NCI-H2227 treated with DMSO at 0.1 percent for 48 hours (cell line): ENCODE results near the gene BMP4.
"Not testable (repeated sequence)": the region's sequence is repeated elsewhere in the genome, so short reads cannot be mapped to it uniquely, and the experiment has no call there.

Experiments
- DNase-seq: peaks from one replicate; lab custom pipeline; 2025; lab: John Stamatoyannopoulos, UW

BMP4 gene

DNA sequence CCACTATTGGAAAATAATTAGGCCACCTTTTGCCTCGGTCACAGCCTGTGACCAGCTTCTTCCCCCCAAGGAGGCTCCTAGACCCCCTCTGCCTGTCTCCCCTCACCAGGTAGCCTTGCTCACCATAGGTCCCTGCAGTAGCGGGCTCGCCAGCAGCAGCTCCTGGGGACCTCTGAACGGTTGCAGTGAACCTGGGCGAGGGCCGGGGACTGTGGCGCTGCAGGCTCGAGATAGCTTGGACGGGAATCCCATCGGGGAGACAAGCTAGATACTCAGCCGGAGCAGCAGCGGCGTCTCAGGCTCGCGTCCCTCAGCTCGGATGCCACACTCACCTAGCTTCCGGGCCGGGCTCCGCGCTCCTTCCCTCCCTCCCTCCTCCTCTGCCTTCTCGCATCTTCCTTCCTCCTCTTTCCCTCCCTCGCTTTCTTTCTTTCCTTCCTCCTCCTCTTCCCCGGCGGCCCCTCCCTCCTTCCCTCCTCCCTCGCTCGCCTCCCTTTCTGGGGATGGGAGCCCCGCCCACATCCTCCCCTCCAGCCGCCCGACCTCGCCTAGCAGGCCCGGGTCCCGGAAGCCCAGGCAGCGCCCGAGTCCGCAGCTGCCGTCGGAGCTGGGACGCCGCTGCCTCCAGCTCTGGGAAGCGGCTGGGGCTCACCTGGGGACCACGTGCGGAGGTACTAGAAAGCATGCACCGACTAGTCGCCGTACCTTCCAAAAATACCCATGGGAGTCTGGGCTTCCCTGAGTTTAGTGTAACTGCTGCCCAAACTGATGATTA, at the start of gene BMP4:
TSS of gene BMP4 (minus strand) at position 399 of the 775 bp plus-strand sequence. CDS start 4,603 bp downstream, outside the sequence.
- no peak for DNase-seq

DNA sequence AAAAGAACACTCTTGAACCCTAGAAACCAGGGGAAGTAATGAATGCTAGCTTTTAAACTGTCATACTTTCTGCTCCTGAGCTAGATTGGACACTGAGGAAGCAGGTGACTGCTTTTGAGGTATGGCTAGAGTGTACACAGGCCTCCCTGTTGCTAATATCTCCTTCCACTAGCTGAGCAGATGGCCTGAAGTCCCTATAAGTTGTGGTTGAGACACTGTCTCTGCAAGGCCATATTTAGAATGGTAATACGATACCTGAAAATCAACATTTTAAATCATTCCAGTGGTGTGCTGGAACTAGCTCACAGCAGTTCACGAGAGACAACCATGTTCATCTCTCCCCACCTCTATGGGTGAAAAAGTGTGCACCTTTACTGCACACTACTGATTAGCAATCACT, 46.4 kb upstream of the BMP4 start:
- no peak for DNase-seq

DNA sequence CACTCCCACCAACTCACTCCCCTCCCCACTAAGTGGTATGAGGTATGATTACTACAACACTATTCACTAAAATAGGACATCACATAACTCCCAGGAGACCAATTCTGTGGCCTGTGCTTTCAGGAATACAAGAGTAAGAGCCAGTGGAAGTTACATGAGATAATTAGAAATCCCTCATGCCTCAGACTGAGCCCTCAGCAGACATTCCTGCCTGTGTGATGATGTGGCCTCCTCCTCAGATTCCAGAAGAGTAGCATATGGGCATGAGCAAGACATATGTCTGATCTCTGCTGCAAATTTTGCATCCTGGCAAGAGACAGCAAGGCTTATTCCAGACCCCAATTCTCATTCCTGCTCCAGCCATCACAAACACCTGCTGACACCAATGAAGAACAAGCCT, 46.0 kb upstream of the BMP4 start:
- DNase-seq = no peak

DNA sequence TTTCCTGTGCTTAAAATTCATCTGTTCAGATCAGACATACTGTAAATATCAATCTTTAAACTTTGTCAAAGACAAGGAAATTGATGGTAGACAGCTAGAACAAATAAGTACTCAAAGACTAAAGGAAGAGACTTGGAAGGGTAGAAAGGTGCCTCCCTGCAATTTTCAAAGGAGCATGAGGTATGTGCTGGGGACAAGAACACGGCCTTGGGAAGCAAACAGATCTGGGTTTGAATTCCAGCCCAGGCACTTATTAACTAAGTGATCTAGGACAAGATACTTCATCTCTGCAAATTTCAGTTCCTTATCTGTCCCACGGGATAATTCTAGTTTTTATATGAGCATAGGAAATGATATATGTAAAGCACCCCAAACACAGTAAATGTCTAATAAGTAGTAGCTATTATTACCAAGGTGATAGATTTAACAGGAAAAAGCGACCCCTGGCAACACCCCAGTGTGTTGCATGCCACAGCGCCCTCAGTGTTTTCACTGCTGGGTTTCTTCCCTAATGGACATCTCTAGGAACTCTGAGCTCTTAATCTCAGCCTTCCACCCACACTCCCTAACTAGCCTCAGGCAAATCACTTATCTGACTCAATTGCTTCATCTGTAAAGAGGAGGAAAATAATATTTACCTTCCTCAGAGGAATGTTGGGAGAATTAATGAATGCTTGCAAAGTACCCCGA, 44.7 kb upstream of the BMP4 start:
- no peak for DNase-seq

DNA sequence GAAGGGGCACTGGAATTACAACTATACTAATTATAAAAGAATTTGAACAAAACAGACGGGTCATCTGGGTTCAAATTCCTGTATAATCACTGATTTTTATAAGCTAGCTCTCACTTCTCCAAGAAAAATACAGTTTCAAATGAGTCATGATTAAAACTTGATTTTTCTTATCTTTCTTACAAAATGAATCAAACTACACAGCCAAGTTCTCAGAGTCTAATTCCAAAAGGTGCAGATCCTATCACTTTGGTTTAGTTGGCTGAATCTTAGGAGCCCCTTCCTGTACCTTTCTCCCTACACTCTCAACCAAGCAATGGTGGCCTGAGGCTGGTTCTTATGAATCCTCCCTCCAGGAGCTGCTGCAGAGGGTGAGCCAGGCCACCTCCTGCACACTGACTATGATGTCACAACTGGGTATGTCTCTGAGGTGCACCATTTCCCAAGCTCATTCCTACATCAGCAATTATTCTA, 43.8 kb upstream of the BMP4 start:
- DNase-seq = no peak

DNA sequence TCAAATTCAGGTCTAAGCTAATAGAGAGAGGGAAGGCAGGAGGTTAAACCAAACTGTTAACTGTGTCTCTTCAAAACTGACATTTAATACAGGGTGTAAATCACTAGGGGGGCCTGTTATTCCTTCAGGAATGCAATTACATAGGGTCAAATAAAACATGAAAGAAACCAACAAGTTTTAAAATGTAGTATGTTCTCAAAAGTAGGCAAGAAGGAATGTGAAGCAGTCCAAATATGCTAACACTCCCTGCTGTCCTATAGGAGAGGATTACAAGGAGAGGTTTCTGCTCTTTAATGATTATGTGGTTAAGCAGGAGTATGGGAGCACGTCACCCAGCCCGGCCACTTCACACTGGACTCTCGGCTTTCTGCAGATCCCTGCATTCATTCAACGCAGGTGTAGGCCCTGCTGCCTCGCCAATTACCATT, 42.5 kb upstream of the BMP4 start:
- no peak for DNase-seq

DNA sequence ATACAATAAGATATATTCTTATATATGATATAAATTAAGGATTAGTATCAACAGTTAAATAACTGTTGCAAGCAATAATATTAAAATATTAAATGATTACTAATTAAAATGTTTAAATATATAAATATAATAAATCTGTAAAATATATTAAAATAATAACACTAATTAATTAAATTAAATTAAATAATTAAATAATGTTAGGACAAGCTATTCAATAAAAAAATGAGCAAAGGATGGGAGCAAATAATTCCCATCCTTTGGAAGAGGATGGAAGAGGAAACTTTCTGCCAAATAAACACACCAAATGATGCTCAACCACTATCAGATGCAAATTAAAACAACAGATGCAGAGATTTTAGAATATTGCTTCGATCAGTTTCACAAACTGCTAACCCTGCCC, 39.4 kb upstream of the BMP4 start:
- DNase-seq = no peak

DNA sequence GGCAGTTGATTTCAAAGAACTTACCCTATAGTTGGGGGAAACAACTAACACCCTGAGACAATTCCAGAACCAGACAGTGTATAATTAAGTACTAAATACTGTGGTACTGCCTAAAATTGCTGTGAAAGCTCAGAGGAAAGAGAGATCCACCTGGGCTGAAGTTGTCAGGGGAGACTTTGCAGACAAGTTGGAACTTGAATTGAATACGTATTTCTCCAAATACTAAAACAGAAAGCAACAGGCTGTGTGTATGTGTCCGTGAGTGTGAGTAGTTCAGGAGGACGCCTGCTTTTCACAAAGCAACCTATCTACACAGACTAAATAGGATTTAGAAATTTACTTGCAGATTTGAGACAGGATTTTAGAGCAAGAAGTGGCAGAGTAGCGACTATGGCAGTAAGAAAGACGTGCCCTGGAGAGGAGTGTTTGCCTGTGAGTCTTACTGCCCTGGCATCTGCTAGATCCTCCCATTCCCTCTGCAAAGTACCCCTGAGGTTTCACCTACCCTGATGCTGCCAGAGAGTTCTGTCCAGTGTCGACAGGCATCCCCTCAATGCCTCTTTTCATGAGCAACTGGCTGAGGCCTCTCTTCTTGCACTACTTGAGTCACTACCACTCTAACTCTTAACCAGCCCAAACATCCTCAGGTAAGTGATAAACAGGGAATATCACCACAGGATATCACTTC, 37.4 kb upstream of the BMP4 start:
- DNase-seq = no peak

DNA sequence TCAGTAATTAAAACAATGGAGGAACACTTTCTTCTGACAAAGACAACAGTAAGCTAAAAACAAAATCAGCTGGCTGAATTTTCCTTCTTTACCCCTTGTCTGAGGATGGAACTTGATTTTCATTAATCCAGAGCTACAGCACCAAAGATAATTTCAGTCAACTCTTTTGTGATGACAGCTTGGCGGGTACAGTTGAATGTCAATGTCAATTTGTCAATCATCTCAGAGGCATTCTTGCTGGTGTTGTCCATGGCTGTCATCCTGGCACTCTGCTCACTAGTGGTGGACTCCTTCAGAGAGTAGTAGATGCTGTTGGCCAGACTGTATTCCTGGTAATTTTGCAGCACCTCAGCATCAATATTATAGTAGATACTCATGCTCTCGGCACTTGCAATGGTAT, 34.4 kb upstream of the BMP4 start:
- no peak for DNase-seq

DNA sequence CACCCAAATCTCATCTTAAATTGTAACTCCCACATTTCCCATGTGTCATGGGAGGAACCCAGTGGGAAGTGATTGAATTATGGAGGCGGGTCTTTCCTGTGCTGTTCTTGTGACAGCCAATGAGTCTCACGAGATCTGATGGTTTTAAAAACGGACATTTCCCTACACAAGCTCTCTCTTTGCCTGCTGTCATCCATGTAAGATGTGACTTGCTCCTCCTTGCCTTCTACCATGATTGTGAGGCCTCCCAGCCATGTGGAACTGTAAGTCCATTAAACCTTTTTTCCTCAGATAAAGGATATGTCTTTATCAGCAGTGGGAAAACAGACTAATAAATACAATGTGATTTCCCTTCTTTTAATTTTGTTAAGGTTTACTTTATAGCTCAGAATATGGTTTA, 30.1 kb upstream of the BMP4 start:
- not testable (repeated sequence) for DNase-seq

DNA sequence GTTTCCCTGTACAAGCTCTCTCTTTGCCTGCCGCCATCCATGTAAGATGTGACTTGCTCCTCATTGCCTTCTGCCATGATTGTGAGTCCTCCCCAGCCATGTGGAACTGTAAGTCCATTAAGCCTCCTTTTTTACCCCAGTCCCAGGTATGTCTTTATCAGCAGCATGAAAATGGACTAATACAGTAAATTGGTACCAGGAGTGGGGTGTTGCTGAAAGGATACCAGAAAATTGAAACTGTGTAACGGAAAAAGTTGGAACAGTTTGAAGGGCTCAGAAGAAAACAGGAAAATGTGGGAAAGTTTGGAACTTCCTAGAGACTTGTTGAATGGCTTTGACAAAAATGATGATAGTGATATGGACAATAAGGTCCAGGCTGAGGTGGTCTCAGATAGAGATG, 28.3 kb upstream of the BMP4 start:
- not testable (repeated sequence) for DNase-seq

DNA sequence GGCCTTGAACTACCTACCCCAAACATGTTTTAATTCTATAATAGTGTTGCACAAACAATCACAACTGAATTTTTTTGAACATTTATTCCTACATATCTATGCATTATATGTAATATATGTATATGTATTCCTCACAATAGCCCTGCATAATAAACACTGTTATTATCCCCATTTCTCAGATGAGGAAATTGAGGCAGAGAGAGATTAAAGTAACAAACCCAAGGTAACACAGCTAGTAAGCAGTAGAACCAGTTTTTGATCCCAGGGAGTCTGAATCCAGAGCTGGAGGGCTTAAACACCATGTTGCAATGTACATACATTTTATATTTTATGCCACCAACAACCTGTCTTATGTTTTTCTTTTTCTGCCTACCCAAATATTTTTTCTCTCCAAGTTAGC, 26.5 kb upstream of the BMP4 start:
- DNase-seq = no peak

DNA sequence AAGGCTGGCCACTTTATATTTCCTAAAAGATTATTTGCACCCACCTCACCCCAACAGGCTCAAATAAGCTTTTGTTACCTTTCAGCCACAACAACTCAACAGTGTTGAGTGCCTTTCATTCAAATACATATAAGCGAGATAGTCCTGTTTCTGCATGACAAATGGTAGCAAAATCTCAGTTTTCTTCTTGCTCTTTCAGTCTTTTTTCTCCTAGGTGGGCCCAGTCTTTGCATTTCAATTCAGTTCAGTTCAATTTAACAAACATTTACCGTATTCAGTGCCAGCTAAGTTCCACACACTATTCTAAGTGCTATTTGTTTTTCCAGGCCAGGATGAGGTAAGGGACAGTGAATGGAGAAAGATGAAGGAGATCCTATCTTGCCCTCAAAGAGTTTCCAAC, 25.9 kb upstream of the BMP4 start:
- no peak for DNase-seq

DNA sequence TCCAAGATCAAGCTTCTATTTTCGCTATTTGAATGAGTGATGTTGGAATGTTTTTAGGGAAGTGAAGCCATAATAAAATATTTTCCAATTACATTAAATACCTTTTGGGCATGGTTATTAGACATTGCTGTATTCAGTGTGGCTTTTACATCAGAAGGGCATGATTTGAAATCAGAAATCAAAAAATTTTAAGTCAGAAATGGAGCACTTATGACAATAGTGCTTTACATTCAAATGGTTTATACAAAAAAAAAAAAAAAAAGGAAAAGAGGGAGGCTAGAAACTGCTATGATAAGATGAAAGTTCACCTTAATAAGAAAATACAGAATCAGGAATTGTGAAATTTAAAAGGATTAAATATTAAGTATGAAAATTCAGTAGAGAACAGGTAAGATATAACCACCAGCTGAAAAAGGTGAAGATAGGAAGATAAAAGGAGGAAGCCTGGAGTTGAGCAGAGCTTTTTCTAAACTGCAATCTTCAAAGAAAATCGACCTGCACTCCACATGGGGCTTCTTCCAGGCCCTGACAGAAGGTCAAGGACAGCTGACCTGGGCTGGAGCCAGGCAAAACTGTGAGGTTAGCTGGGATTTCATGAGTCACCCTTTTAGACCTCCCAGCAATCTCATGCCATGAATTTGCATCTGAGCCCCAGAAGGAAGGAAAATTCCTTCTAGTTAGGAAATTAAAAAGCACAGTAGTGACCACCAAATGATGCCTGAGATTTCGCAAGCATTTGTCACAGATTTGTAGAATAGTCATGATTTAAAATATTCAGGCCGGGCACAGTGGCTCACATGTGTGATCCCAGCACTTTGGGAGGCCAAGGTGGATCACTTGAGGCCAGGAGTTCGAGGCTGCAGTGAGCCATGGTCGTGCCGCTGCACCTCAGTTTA, 23.4 kb upstream of the BMP4 start:
- DNase-seq = no peak

DNA sequence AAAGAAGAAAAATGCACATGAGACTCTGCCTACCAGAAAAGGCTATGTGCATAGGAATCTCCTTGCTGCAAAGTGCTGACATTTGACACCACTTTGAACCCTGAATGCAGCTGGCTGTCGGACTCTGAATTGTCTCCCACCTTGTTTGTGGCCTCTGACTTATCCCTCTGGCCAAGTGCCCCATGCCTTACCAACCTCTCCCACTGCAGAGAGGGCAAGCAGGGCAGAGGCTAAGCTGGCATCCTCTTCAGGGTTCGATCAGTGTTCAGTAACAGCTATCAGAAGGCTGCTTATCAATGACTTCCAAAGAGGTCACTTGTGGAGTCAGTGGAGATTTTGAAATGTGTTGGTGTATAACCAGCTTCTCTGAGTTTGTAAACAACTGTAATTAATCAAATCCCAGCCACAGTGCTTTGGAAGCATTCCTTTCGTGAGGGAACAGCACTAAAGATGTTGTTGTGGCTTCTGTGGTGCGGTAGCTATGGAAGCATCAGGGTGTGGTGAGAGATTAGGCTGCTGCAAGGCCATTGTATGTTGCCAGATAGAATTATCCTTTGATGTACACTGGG, 22.6 kb upstream of the BMP4 start:
- DNase-seq = no peak

DNA sequence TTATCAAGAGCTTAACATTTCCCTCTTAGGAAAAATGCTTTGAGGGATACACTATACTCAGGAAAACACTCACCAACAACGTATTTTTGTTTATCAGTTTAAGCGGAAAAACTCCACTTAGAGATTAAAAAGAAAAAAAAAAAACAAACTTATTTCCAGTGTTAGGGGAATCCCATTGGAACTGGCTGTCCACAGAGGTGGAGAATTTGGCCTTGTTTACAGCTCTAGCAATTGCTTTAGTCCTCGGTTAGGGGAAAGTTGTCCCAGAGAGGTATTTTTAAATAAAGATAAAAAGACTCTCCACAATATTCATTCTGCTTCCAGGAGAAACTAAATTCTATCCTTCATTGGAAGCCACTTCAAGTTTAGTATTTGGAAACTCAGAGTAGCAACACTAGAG, 21.6 kb upstream of the BMP4 start:
- DNase-seq = no peak

DNA sequence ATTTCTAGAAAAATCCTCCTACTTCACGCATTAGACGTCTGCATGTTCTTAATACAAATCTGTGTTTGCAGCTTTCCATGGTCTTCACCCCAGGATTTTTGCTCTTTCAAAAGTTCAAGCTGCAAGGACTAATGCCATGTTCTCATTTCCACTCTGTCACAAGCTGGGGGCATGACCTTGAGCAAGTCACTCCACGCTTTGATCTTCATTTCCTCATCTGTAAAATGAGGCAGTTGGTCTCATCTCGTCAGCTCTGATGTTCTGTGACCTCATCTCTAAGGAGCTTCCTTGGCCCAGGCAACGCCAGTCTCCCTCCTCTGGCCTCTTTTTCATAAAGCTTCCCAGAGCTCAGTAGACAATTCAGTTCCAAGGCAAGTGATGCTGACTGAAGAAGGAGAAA, 18.8 kb upstream of the BMP4 start:
- no peak for DNase-seq

DNA sequence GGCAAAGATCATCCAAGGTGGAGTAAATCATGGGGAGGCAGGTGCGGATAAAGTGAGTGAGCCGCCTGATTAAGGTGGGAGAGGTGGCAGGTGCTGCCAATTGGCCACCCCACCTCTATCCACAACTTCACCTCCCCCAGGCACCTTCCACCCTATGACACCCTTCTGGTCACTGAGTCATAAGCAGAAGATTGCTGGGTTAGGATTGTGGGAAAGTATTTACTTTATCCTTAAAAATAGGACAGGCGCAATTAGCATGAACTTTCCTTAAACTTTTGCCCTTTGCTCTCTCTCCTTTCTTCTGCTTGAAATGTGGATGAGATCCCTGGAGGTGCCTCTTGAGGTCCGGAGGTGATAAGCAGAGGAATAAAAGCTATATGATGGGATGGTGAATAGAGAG, 14.9 kb upstream of the BMP4 start:
- no peak for DNase-seq

DNA sequence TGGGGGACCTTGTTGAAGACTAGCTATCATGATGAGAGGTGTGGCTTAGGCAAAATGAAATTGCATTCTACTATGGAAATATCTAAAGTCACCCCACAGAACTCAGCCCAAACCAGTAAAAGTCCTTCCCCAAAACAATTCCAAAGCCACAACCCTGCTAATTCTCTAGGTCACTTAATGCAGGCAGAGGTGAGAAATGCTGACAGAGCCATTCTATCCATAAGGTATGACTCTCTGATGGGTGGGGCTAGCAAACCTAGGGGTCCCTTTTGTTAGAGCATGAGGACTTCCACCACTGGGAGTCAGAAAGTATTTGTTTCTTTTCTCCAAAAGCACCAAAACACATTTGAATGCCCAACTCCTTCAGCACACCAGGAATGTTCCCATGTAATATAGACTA, 12.7 kb upstream of the BMP4 start:
- no peak for DNase-seq

DNA sequence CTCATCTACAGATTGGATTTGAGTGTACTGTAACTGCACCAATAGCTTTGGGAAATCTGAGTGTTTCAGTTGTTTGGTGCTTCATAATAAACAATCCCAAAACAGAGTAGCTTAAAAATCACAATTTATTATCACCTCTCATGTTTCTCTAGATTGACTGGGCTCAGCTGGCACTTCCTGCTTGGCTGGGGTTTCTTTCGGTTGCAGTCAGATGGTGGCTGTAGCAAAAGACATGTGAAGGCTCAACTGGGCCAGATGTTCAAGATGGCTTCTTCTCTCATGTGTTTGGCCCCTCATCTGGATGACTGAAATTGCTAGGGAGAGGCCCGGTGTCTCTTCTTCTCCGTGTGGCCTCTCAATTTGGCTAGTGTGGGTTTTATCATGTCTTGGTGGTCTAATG, 12.1 kb upstream of the BMP4 start:
- DNase-seq = no peak

DNA sequence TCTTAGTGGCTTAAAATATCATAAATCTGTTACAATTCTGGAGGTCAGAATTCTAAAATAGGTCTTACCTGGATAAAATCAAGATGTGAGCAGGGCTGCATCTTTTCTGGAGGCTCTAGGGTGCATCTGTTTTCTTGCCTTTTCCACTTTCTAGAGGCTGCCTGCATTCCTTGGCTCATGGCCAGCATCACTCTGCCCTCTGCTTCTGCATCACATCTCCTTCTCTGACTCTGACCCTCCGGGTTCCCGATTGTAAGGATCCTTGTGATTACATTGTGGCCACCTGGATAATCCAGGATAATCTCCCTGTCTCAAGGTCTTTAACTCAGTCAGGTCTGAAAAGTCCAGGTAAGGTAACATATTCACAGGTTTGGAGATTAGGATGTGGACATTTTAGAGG, 11.0 kb upstream of the BMP4 start:
- no peak for DNase-seq

DNA sequence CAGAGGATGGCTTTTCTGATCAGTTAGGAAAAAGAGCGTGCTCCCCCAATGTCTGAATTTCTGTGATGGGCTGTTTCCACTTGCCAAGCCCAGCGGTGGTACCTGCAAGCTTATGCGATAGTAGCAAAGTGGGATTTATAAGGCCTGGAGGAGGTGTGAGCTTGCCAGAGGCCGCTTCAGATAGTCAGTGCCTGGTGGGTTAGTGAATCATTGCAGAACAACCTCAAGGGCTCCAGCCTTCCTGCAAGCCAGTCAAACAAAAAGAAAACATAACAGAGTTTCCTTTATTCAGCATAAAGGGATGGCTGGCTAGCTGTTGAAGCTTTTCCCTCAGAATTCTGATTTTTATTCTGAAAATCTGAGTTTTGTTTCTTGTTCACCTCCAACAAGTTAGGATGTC, 7.6 kb upstream of the BMP4 start:
- DNase-seq = no peak
